Stimulated activated CD8-positive, alpha-beta memory T cell treated with anti-CD3 and anti-CD28 coated beads, Interleukin-12 subunit alpha, Interleukin-12 subunit beta, amount 100 ng/mL, for 4 hours (primary cell): Measurements from ENCODE around the gene ZGRF1.
"Not testable (repeated sequence)": the region's sequence is repeated elsewhere in the genome, so short reads cannot be mapped to it uniquely, and the experiment has no call there.

Experiments
- DNase-seq: peaks from one replicate; pipeline ENCODE4 v3.0.0-alpha.2; 2020; ENCODE audit warnings: low read depth

Gene ZGRF1

GRCh38 chr4:112515198-112516065 is 121.3 kb downstream of the ZGRF1 start:
- no peak for DNase-seq

- no peak for DNase-seq
Measured at GRCh38 chr4:112514647-112515197, 122.0 kb downstream of the ZGRF1 start.

GRCh38 chr4:112513971-112514646 is 122.6 kb downstream of the ZGRF1 start:
- DNase-seq = no peak

- DNase-seq = no peak
Measured at GRCh38 chr4:112511803-112512118, 124.9 kb downstream of the ZGRF1 start.

- DNase-seq = no peak
Measured at GRCh38 chr4:112511093-112511802, 125.5 kb downstream of the ZGRF1 start.

- DNase-seq = no peak
Measured at GRCh38 chr4:112510291-112511092, 126.2 kb downstream of the ZGRF1 start.

- DNase-seq = no peak
Measured at GRCh38 chr4:112509243-112510141, 127.2 kb downstream of the ZGRF1 start.

- DNase-seq = no peak
Measured at GRCh38 chr4:112508356-112508755, 128.4 kb downstream of the ZGRF1 start.

- no peak for DNase-seq
Measured at GRCh38 chr4:112504807-112505206, 131.9 kb downstream of the ZGRF1 start.

- no peak for DNase-seq
Measured at GRCh38 chr4:112502871-112503270, 133.8 kb downstream of the ZGRF1 start.

- DNase-seq = no peak
Measured at GRCh38 chr4:112492321-112492720, 144.4 kb downstream of the ZGRF1 start.

GRCh38 chr4:112490808-112491207 is 145.9 kb downstream of the ZGRF1 start:
- DNase-seq = not testable (repeated sequence)
